Measurements from ENCODE around the gene PPA1.

The PPA1 gene

GRCh38 chr10:70198696-70199466 lies 34.3 kb downstream of the PPA1 start:
- no peaks in the 10 kb centered on the region for H3K4me1 ChIP-seq (ENCODE audit: control insufficient read depth in 1 of 2, insufficient read depth in 2 of 2, low read length in 2 of 2)
- H3K9me3 ChIP-seq (ENCODE audit: control insufficient read depth in 1 of 2, low read length in 2 of 2): peaks cover 0 to 6% of the 10 kb centered on the region in 2 donors
- H3K36me3 ChIP-seq (ENCODE audit: control insufficient read depth in 1 of 2, insufficient read depth in 2 of 2, low read length in 2 of 2): peaks cover 23 to 46% of the 10 kb centered on the region in 2 donors
- no peak overlapping the region for H3K27ac ChIP-seq (ENCODE audit: low read length)
- no peak overlapping the region for H3K4me3 ChIP-seq (ENCODE audit: low read depth in 1 of 2, low read length in 2 of 2)
- no peaks in the 10 kb centered on the region for H3K27me3 ChIP-seq (ENCODE audit: low read depth, low read length)

DNA sequence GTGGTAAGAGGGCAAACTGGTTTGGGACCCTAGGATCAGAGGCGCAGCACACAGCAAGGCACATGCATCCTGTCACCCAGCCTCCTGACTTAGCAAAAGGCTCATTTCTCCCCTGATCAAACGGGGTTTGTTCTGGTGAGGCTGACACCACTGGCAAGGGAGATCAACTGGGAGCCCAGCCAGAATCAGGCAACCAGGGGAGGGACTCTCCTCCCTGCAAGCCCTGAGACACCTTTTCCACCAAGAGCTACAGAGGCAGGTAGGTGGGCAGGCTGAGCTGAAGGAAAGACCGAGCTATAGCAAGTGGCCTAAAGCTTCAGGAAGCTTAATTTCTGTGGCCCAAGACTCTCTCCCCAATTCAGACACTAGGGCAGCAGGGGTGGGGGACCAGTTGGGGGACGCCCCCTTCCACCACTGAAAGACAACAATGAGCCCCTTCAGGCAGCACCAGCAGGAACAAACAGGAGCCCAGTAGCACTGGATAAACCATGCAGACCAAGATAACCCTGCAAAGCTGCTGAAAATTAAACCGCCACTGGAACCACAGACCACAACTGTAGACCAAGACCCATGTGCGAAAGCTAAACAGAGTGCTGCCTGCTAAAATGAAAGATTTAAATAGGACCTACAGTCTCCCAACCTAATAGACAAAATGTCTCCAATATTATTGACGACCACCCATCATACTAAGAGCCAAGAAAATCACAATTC lies 35.8 kb downstream of the PPA1 start:
- H3K27ac ChIP-seq (ENCODE audit: low read length): no peak overlapping the region
- peaks cover 20 to 37% of the 10 kb centered on the region in 2 donors for H3K36me3 ChIP-seq (ENCODE audit: control insufficient read depth in 1 of 2, insufficient read depth in 2 of 2, low read length in 2 of 2)
- no peaks in the 10 kb centered on the region for H3K4me1 ChIP-seq (ENCODE audit: control insufficient read depth in 1 of 2, insufficient read depth in 2 of 2, low read length in 2 of 2)
- H3K4me3 ChIP-seq (ENCODE audit: low read depth in 1 of 2, low read length in 2 of 2): no peak overlapping the region
- H3K27me3 ChIP-seq (ENCODE audit: low read depth, low read length): no peaks in the 10 kb centered on the region
- peaks cover 0 to 6% of the 10 kb centered on the region in 2 donors for H3K9me3 ChIP-seq (ENCODE audit: control insufficient read depth in 1 of 2, low read length in 2 of 2)

DNA sequence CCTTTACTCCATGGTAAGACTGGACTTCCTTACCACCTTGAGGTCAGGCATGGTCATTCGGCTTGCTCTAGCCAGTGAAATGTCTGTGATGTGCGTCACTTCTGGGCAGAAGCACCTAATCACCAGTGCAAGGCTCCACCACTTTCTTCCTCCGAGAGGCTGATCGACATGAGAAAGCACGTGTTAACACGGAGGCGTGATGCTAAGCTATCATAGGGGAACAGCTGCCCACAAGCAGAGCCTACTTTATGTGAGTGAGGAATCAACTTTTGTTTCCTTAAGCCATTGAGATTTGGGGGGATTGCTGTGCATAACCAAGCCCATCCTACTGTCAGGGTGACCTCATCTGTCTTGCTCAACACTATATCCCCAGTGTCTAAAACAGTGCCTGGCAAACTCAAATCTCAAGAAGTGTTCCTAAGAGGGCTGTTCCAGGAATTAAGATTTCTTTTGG lies 39.8 kb downstream of the PPA1 start:
- H3K9me3 ChIP-seq (ENCODE audit: control insufficient read depth in 1 of 2, low read length in 2 of 2): no peaks in the 10 kb centered on the region
- H3K4me3 ChIP-seq (ENCODE audit: low read depth in 1 of 2, low read length in 2 of 2): no peak overlapping the region
- H3K27me3 ChIP-seq (ENCODE audit: low read depth, low read length): no peaks in the 10 kb centered on the region
- peaks cover 0 to 4% of the 10 kb centered on the region in 2 donors for H3K4me1 ChIP-seq (ENCODE audit: control insufficient read depth in 1 of 2, insufficient read depth in 2 of 2, low read length in 2 of 2)
- peaks cover 2 to 3% of the 10 kb centered on the region in 2 donors for H3K36me3 ChIP-seq (ENCODE audit: control insufficient read depth in 1 of 2, insufficient read depth in 2 of 2, low read length in 2 of 2)
- H3K27ac ChIP-seq (ENCODE audit: low read length): no peak overlapping the region

DNA sequence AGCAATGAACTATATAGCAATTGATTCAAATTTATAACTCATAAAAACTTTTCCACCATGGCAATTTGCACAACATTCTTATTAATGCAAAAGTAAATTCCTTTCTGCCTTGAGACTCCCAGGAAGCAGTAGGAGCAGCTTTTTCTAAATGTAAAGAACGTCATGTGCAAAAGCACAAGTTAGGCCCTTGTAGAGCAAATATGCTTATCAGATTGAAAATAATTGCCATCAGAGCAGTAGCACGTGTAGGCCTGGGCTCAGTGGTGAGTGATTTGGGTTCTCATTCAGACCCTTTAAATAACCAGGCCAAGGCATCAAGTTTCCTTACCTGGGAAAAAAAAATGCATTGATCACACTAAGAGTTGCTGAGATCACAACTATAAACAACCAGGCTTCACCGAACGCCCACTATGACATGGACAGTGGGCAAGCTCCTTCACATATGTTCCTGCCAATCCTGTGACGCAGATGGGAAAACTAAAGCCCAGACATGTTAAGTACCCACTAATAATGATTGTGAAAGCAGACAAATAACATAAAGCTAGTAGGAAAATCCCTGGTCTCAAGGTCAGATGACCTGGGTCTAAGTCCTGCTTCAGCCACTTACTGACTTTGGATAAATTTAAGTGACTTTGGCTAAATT lies 40.8 kb downstream of the PPA1 start:
- no peak overlapping the region for H3K27ac ChIP-seq (ENCODE audit: low read length)
- H3K36me3 ChIP-seq (ENCODE audit: control insufficient read depth in 1 of 2, insufficient read depth in 2 of 2, low read length in 2 of 2): no peaks in the 10 kb centered on the region
- no peaks in the 10 kb centered on the region for H3K27me3 ChIP-seq (ENCODE audit: low read depth, low read length)
- H3K4me1 ChIP-seq (ENCODE audit: control insufficient read depth in 1 of 2, insufficient read depth in 2 of 2, low read length in 2 of 2): peaks cover 0 to 4% of the 10 kb centered on the region in 2 donors
- H3K9me3 ChIP-seq (ENCODE audit: control insufficient read depth in 1 of 2, low read length in 2 of 2): no peaks in the 10 kb centered on the region
- no peak overlapping the region for H3K4me3 ChIP-seq (ENCODE audit: low read depth in 1 of 2, low read length in 2 of 2)

GRCh38 chr10:70191972-70192305 lies 41.3 kb downstream of the PPA1 start:
- H3K9me3 ChIP-seq (ENCODE audit: control insufficient read depth in 1 of 2, low read length in 2 of 2): no peaks in the 10 kb centered on the region
- peaks cover 0 to 4% of the 10 kb centered on the region in 2 donors for H3K4me1 ChIP-seq (ENCODE audit: control insufficient read depth in 1 of 2, insufficient read depth in 2 of 2, low read length in 2 of 2)
- no peaks in the 10 kb centered on the region for H3K27me3 ChIP-seq (ENCODE audit: low read depth, low read length)
- no peak overlapping the region for H3K27ac ChIP-seq (ENCODE audit: low read length)
- H3K36me3 ChIP-seq (ENCODE audit: control insufficient read depth in 1 of 2, insufficient read depth in 2 of 2, low read length in 2 of 2): no peaks in the 10 kb centered on the region
- H3K4me3 ChIP-seq (ENCODE audit: low read depth in 1 of 2, low read length in 2 of 2): no peak overlapping the region

DNA sequence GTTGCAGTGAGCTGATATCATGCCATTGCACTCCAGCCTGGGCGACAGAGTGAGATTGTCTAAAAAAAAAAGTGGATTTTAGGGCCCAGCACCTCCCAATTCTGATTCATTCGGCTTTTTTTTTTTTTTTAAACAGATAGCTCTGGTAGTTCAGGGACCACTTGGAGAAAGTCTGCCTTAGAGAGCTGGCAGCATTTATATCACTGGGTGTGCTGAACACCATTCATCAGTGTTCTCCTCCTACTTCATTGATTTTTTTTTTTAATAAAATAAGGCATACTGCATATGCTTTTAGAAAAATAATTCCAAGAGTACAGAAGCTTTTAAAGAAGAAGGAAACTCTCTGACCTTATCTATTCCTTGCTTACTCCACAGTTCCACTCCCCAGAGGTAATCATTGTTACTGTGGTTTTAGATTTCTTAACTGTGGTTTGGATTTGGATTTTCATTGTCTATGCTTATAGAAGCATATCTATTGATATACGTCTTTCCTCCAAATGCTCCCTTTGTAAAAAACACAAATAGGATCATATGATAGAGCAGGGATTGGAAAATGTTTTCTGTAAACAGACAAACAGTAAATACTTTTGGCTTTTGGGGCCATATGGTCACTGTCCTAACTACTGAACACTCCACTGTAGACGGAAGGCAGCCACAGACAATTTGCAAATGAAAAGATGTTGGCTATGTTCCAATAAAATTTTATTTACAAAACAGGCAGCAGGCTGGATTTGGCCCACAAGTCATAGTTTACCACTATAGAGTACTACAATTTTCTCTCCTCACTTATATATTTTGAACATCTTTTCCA lies 41.9 kb downstream of the PPA1 start:
- H3K4me1 ChIP-seq (ENCODE audit: control insufficient read depth in 1 of 2, insufficient read depth in 2 of 2, low read length in 2 of 2): peaks cover 0 to 4% of the 10 kb centered on the region in 2 donors
- no peaks in the 10 kb centered on the region for H3K9me3 ChIP-seq (ENCODE audit: control insufficient read depth in 1 of 2, low read length in 2 of 2)
- no peaks in the 10 kb centered on the region for H3K36me3 ChIP-seq (ENCODE audit: control insufficient read depth in 1 of 2, insufficient read depth in 2 of 2, low read length in 2 of 2)
- H3K27ac ChIP-seq (ENCODE audit: low read length): no peak overlapping the region
- H3K4me3 ChIP-seq (ENCODE audit: low read depth in 1 of 2, low read length in 2 of 2): no peak overlapping the region
- no peaks in the 10 kb centered on the region for H3K27me3 ChIP-seq (ENCODE audit: low read depth, low read length)

DNA sequence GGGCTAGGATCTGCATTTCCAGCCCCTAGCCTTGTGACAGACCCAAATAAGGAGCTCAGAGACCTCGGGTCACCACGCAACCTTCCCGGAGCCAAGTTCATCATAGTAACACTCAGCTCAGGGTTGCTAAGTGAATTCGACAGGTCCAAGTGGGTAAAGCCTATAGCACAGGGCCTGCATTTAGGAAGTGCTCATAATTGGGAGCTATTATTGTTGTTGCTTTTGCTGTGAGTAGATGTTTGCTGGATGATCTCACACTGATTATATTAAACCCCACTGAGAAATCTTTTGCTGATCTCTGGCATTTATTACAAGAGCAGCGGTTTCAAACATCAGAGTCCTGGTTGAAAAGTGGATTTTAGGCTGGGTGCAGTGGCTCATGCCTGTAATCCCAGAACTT lies 42.6 kb downstream of the PPA1 start:
- Histone ChIP-seq H3K27ac (ENCODE audit: low read length) (no peak overlapping the region), H3K9me3 (ENCODE audit: control insufficient read depth in 1 of 2, low read length in 2 of 2) (no peaks in the 10 kb centered on the region), H3K4me3 (ENCODE audit: low read depth in 1 of 2, low read length in 2 of 2) (no peak overlapping the region), H3K27me3 (ENCODE audit: low read depth, low read length) (no peaks in the 10 kb centered on the region), H3K36me3 (ENCODE audit: control insufficient read depth in 1 of 2, insufficient read depth in 2 of 2, low read length in 2 of 2) (no peaks in the 10 kb centered on the region), H3K4me1 (ENCODE audit: control insufficient read depth in 1 of 2, insufficient read depth in 2 of 2, low read length in 2 of 2) (peaks cover 0 to 4% of the 10 kb centered on the region in 2 donors)

DNA sequence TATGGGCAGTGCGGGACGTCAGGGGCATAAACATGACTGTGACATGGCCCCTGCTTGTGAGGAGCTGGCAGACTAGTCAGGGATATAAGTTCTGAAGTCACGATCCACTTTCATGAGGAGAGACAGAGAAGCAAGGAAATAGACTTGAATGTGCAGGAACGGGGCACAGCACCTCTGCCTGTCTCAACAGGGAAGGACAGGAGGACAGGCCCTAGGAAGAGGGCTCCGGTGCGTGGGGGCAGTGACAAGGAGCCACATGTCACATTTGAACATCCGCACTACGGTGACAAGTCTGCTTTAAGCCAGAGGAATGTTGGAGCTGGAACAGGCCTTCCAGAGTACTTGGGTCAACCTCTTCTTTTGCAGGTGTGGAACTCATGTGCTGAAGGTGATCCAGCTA lies 43.1 kb downstream of the PPA1 start:
- Histone ChIP-seq H3K27me3 (ENCODE audit: low read depth, low read length) (no peaks in the 10 kb centered on the region), H3K9me3 (ENCODE audit: control insufficient read depth in 1 of 2, low read length in 2 of 2) (no peaks in the 10 kb centered on the region), H3K27ac (ENCODE audit: low read length) (no peak overlapping the region), H3K4me1 (ENCODE audit: control insufficient read depth in 1 of 2, insufficient read depth in 2 of 2, low read length in 2 of 2) (peaks cover 0 to 4% of the 10 kb centered on the region in 2 donors), H3K4me3 (ENCODE audit: low read depth in 1 of 2, low read length in 2 of 2) (no peak overlapping the region), H3K36me3 (ENCODE audit: control insufficient read depth in 1 of 2, insufficient read depth in 2 of 2, low read length in 2 of 2) (no peaks in the 10 kb centered on the region)

DNA sequence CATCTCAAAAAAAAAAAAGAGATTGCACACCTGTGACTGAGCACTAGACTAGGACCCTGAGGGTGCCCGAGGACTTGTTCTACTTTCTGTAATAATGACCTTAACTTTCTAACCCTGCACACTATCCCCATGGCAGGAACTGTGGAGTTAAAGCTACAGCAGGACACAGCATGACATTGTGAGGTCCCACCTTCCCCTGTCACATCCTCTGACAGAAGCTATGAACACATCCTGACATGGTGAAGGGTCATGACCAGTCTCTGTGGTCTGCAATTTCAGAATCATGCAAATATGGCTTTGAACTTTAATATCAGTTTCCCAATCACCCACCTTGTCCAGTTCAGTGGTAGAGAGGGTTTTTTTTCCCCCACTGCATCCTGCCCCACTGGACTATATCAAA lies 44.5 kb downstream of the PPA1 start:
- Histone ChIP-seq H3K4me1 (ENCODE audit: control insufficient read depth in 1 of 2, insufficient read depth in 2 of 2, low read length in 2 of 2) (peaks cover 0 to 4% of the 10 kb centered on the region in 2 donors), H3K9me3 (ENCODE audit: control insufficient read depth in 1 of 2, low read length in 2 of 2) (no peaks in the 10 kb centered on the region), H3K4me3 (ENCODE audit: low read depth in 1 of 2, low read length in 2 of 2) (no peak overlapping the region), H3K27ac (ENCODE audit: low read length) (no peak overlapping the region), H3K27me3 (ENCODE audit: low read depth, low read length) (no peaks in the 10 kb centered on the region), H3K36me3 (ENCODE audit: control insufficient read depth in 1 of 2, insufficient read depth in 2 of 2, low read length in 2 of 2) (no peaks in the 10 kb centered on the region)

- H3K9me3 ChIP-seq (ENCODE audit: control insufficient read depth in 1 of 2, low read length in 2 of 2): no peaks in the 10 kb centered on the region
- H3K27ac ChIP-seq (ENCODE audit: low read length): no peak overlapping the region
- no peaks in the 10 kb centered on the region for H3K27me3 ChIP-seq (ENCODE audit: low read depth, low read length)
- H3K36me3 ChIP-seq (ENCODE audit: control insufficient read depth in 1 of 2, insufficient read depth in 2 of 2, low read length in 2 of 2): no peaks in the 10 kb centered on the region
- H3K4me1 ChIP-seq (ENCODE audit: control insufficient read depth in 1 of 2, insufficient read depth in 2 of 2, low read length in 2 of 2): peaks cover 0 to under 1% of the 10 kb centered on the region in 2 donors
- no peak overlapping the region for H3K4me3 ChIP-seq (ENCODE audit: low read depth in 1 of 2, low read length in 2 of 2)
These were observed 46.7 kb downstream of the PPA1 start for GRCh38 chr10:70186571-70186970.

DNA sequence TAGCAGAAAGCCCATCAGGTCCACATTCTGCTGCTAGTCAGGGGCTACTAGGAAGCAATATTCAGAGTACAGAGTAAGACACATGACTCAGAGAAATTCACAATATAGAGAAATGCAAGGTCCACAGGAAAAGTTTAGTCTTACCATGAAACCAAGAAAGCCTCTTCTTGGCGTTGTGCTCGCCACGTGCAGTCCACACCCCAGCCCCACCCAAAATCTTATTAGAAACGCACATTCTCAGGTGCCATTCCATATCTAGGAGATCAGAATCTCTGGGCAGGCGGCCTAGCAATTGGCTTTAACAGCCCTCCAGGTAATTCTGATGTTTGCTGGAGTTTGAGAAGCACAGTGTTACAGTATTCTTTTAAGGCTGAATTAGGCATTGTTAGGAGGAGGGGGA lies 47.1 kb downstream of the PPA1 start:
- Histone ChIP-seq H3K36me3 (ENCODE audit: control insufficient read depth in 1 of 2, insufficient read depth in 2 of 2, low read length in 2 of 2) (no peaks in the 10 kb centered on the region), H3K27ac (ENCODE audit: low read length) (no peak overlapping the region), H3K9me3 (ENCODE audit: control insufficient read depth in 1 of 2, low read length in 2 of 2) (no peaks in the 10 kb centered on the region), H3K4me1 (ENCODE audit: control insufficient read depth in 1 of 2, insufficient read depth in 2 of 2, low read length in 2 of 2) (no peaks in the 10 kb centered on the region), H3K4me3 (ENCODE audit: low read depth in 1 of 2, low read length in 2 of 2) (no peak overlapping the region), H3K27me3 (ENCODE audit: low read depth, low read length) (no peaks in the 10 kb centered on the region)

All from muscle layer of duodenum (tissue), 2 donors.